ENCODE data around the gene MUC2.
"Not testable (repeated sequence)": the region's sequence is repeated elsewhere in the genome, so short reads cannot be mapped to it uniquely, and the experiment has no call there.

Gene MUC2

DNA sequence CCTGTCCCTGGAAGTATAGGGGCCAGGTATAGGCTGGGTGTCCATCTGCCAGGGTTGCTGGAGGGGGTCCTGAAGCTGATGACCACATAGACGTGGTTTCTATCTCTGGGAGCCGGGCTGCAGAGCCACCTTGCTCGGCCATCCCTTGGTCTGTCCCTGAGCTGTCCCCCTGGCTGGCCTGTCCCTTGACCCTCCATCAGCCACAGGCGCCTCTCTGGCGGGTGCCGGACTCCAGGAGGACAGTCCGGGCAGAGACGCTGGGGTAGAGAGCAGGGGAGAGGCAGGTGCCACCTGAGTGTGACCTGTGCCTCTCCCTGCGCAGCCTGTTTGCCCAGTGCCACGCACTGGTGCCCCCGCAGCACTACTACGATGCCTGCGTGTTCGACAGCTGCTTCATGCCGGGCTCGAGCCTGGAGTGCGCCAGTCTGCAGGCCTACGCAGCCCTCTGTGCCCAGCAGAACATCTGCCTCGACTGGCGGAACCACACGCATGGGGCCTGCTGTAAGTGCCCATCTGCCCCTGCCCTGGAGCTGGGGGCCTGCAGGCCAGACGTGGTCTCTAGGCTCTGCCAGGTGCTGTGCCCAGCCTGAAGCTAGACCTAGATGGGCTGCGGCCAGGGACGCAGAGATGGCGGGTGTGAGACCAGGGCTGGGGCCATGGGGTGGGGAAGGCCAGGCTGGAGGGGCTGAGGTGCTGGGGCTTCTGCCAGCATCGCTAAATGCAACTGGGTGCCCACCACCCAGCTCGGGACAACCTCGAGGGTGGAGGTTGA is 29.9 kb downstream of the MUC2 start:
- no peak for DNase-seq (ENCODE audit: low read depth in 2 of 2)

DNA sequence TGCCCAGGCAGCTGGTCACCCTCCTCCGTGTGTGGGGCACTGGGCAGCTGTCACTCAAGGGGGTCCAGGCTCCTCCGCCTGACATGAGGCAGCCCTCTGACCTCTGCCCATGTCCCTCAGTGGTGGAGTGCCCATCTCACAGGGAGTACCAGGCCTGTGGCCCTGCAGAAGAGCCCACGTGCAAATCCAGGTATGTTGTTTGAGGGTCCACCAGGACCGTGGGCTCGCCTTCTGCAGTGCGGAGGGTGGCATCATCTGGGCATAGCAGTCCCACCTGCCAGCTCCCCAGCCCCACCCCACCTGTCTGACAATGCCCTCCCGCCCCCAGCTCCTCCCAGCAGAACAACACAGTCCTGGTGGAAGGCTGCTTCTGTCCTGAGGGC is 30.5 kb downstream of the MUC2 start:
- no peak for DNase-seq (ENCODE audit: low read depth in 2 of 2)

DNA sequence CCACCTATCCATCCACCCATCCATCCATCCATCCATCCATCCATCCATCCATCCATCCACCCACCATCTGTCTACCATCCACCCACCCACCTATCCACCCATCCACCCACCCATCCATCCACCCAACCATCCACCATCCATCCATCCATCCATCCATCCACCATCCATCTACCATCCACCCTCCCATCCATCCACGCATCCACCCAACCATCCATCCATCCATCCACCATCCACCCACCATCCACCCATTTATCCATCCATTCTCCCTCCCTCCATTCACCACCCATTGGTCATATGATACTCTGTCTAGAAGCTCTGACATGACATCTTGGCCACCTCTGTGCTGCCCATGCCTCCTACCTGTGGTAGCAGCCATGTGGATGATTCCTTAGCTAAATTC is 31.7 kb downstream of the MUC2 start:
- DNase-seq (ENCODE audit: low read depth in 2 of 2), result no peak

DNA sequence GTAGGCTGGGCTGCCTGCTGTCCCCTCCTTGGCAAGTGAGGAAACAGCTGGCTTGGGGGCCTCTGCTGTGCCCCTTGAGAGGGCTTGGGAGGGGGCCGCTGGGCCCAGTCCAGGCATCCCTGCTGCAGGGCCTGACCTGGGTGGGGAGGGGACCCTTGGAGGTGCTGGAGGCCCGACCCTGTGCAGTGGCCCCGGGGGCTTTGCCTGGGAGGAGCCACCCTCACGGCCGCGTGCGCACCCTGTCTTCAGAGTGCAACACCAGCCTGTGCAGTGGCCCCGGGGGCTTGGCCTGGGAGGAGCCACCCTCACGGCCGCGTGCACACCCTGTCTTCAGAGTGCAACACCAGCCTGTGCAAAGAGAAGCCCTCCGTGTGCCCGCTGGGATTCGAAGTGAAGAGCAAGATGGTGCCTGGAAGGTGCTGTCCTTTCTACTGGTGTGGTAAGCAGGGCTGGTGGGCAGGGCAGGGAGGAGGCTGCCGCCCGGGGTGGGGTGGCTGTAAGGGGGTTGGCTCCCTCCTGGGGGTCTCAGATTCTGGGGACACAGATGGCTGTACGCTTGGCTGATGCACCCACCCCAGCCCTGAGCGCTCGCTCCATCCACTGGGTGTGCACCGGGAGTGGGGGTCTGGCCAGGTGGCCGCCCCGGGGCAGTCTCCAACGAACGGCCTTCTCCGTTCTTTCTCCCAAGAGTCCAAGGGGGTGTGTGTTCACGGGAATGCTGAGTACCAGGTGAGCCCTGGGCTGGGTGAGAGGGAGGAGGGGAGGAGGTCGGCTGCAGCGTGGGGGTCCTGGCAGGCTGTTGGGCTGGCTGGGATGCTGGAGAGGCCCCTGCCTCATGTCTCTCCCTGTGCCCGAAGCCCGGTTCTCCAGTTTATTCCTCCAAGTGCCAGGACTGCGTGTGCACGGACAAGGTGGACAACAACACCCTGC is 32.9 kb downstream of the MUC2 start:
- DNase-seq (ENCODE audit: low read depth in 2 of 2), result no peak

DNA sequence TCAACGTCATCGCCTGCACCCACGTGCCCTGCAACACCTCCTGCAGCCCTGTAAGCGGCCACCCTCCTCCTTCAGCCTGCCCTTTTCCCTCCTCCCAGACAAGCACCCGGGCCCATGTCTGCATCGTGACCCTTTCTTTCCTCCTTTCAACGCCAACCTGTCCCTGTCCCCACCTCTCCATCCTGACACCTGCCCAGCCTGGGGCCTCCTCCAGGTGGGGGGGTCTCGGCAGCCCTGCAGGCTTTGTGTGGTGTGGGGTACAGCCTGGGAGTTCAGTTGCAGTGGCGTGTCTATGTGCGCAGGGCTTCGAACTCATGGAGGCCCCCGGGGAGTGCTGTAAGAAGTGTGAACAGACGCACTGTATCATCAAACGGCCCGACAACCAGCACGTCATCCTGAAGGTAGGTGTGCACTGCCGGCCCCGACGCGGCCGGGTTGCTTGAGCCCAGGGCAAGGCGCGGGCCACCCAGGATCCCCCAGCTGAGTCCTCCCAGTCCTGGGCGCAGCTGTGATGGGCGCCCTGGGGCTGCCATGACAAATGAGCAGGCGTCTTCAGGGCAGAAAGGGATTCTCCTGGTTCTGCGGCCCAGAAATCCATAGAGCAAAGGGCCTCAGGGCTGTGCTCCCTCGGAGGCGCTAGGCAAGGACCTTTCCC is 33.7 kb downstream of the MUC2 start:
- no peak for DNase-seq (ENCODE audit: low read depth in 2 of 2)

DNA sequence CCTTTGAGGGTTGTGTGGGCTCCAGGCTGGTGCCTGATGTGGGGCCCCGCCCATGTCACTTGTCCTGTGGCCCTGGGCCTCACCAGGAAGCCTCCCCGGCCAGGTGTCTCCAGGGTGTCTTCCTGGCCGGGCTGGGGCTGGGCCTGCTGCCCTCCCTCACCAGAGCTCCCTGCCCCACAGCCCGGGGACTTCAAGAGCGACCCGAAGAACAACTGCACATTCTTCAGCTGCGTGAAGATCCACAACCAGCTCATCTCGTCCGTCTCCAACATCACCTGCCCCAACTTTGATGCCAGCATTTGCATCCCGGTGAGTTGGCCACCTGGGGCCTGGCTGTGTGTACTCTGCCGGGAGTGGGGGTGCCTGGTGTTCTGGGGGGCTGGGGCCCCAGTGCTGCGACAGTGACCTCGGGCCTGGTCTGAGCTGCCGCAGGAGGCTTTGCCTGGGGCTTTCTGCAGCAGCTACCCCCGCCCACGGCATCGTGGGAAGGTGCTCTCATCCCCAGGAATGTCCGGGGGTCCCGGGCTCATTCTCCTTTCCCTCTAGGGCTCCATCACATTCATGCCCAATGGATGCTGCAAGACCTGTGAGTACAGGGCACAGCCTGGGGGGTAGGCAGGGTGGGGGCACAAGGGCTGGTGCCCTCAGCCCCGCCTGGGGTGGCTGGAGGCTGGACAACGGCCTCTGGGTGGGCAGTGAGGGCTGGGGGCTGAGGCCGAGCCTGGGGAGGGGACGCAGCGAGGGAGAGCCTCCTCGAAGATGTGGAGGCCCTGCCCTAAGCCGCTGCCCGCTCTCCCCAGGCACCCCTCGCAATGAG is 34.6 kb downstream of the MUC2 start:
- no peak for DNase-seq (ENCODE audit: low read depth in 2 of 2)

DNA sequence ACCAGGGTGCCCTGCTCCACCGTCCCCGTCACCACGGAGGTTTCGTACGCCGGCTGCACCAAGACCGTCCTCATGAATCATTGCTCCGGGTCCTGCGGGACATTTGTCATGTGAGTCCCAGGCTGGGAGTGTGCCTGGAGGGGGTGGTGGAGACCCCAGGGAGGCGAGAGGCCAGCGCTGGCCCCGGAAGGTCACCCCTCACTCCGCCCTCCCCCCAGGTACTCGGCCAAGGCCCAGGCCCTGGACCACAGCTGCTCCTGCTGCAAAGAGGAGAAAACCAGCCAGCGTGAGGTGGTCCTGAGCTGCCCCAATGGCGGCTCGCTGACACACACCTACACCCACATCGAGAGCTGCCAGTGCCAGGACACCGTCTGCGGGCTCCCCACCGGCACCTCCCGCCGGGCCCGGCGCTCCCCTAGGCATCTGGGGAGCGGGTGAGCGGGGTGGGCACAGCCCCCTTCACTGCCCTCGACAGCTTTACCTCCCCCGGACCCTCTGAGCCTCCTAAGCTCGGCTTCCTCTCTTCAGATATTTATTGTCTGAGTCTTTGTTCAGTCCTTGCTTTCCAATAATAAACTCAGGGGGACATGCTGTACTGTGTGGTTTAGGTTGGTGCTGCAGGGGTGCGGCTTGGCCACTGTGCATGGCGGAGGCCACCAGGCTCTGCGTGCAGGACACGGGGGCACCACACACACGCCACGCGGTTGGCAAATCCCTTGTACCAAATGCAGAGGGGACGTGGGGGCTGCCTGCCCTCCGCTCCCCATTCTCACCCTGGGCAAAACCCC is 35.4 kb downstream of the MUC2 start:
- no peak for DNase-seq (ENCODE audit: low read depth in 2 of 2)

DNA sequence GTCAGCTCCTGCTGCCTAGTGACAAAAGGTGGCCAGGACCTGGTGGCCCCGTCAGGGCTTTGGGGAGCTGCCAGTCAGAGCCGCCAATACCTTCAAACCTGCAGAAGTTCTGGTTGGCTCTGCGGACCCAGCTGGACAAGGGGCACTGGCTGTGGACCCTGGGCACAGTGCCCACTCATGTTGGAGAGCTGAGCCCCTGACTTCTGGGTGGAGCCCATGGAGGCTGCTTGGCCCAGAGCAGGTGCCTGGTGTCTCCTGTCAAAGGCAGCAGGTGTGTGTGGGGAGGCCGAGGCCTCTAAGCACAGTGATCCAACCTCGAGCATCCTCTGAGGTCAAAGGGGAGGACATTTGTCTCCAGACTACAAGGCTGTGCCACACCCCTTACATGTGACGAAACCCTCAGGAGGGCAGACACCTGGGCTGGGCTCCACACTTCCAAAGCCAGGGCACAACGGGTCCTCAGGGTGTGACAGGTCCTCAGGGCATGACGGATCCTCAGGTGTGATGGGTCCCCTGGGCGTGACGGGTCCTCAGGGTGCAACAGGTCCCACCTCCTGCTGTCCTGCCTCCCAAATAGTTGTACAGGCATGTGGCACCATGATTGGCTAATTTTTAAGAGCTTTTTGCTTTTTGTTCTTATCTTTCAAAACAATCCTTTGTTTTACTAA is 37.0 kb downstream of the MUC2 start:
- no peak for DNase-seq (ENCODE audit: low read depth in 2 of 2)

DNA sequence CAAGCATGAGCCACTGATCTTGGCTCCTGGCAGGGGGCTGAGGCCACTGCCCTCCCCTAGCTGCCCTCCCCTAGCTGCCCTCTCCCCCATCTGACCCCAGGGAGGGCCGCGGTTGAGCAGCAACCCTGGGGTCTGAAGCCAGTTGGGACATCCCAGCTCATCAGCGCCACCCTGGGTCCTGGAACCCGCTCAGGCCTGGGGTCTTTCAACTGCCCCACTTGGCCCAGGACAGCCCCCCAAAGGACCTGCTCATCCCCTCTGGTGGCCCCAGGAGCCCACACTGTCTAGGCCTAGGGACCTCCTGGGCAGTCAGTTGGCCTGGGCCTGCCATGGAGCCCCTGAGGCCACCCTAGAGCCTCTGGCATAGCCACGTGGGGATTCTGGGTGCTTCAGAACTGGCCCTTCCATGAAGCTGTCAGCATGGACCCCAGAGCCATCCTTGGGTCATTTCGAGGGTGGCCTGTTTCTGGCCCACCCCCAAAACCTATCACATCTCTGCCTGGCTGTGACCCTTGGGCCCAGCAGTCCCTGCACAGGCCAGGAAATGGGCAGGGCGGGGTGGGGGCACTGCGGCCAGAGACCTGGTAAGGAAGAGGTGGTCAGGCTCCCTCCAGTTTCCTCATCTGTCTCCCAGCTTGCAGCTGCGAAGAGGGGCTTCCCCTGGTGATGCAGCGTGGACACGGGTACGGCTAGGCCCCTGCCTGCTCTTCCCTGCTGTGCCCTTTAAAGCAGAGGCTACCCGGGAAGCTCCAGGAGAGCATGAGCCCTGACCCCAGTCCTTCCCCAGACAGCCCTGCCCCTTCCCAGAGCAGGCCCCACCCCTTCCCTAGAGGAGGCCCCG is 37.9 kb downstream of the MUC2 start:
- no peak for DNase-seq (ENCODE audit: low read depth in 2 of 2)

DNA sequence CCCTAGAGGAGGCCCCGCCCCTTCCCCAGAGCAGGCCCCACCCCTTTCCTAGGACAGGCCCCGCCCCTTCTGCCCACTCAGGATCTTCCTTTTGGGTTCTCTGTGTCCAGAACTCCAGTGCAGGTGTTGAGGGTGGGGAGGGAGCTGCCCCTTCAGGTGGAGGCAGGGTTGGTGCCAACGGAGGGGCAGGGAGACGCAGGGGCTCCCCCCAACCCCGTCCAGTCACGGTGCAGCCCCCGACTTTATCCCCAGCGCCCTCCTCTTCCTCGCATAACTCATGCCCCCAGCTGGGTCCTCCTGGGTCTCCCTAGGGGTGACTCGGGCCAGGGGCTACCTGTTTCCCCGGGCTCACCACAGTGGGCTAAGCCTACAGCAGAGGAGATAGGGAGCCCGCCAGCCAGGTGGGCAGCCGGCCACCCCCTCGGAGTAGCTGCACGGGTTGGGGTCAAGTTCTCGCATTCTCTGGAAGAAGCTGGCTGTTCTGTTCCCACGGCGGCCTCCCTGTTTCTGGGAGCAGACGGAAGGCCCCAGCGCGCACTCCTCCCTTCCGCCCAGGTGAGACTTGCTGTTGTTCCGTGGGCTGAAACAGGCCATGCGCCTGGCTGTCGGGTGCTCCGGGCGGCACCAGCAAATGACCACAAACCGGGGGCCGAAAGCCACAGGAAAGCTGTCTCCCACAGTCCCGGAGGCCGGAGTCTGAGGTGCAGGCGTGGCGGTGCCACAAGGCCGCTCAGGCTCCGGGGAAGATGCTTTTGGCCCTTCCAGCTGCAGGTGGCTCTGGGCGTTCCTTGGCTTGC is 38.9 kb downstream of the MUC2 start:
- DNase-seq (ENCODE audit: low read depth in 2 of 2), result no peak

DNA sequence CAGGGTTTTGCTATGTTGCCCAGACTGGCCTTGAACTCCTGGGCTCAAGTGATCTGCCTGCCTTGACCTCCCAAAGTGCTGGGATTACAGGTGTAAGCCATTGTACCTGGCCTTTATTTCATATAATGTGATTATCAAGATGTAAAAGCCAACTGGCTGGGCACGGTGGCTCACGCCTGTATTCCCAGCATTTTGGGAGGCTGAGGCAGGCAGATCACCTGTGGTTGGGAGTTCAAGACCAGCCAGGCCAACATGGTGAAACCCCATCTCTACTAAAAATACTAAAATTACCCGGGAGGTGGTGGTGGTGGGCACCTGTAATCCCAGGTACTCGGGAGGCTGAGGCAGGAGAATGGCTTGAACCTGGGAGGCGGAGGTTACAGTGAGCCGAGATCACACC is 40.6 kb downstream of the MUC2 start:
- DNase-seq (ENCODE audit: low read depth in 2 of 2), result not testable (repeated sequence)

DNA sequence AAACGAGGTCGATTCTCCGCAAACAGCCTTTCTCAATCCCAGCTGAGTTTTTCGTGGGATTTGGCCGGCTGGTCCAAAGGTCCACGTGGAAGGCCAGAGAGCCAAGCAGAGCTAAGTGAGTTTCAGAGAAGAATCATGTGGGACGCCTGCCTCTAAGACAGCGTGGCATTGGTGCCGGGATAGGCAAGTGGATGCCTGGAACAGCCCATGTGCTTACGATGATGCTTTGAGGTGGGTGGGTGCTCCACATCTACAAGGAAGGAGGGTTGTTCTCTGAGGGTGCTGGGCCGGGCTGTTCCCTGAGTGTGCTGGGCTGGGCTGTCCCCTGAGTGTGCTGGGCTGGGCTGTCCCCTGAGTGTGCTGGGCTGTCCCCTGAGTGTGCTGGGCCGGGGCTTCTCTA is 41.4 kb downstream of the MUC2 start:
- no peak for DNase-seq (ENCODE audit: low read depth in 2 of 2)

DNA sequence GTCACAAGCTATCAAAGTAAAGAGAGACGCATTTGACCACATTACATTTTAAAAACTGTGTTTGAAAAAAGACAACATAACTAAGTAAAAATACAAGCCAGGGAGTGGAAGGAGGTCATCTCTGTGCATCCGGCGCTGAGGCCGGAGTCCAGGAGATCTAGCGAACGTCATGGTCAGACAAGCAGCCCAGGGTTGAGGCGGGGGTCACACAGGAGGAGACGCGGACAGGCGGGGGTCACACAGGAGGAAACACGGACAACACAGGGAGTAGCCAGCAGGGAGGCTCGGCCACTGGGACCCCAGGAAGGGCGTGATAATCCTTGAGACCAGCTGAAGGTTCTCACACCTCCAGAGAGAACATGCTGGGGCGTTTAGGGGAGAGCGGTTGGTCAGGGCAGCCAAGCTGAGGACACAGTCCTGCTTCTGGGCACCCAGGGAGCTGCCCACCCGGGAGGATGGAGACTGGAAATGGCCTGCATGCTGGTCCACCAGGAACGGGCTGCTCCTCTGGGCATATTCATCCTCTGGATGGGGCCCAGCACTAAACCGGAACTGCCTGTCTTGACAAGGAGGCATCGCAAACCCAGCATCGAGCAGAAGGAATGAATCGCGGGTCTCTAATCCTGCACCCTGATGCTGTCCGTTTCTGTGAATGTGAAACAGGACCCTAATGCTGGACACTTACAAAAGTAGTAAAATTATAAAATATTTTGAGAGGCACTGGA is 42.2 kb downstream of the MUC2 start:
- no peak for DNase-seq (ENCODE audit: low read depth in 2 of 2)

DNA sequence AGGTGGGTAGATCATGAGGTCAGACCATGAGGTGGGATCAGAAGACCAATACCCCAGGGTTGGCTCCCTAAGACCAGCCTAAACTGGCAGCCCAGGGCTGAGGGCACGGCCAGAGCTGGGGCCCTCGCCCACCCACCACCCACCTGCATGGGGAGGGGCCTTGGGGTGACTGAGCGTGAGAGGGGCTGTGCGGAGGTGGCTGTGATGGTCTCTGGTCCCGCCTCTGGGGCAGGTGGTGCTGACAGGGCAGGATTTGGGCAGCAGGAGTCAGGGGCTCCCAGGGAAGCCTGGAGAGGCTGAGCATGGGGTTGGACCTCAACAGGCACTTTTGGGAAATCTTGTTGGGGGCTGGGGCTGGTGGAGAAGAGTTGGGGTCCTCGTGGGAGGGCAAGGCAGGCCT is 43.3 kb downstream of the MUC2 start:
- DNase-seq (ENCODE audit: low read depth in 2 of 2), result no peak

DNA sequence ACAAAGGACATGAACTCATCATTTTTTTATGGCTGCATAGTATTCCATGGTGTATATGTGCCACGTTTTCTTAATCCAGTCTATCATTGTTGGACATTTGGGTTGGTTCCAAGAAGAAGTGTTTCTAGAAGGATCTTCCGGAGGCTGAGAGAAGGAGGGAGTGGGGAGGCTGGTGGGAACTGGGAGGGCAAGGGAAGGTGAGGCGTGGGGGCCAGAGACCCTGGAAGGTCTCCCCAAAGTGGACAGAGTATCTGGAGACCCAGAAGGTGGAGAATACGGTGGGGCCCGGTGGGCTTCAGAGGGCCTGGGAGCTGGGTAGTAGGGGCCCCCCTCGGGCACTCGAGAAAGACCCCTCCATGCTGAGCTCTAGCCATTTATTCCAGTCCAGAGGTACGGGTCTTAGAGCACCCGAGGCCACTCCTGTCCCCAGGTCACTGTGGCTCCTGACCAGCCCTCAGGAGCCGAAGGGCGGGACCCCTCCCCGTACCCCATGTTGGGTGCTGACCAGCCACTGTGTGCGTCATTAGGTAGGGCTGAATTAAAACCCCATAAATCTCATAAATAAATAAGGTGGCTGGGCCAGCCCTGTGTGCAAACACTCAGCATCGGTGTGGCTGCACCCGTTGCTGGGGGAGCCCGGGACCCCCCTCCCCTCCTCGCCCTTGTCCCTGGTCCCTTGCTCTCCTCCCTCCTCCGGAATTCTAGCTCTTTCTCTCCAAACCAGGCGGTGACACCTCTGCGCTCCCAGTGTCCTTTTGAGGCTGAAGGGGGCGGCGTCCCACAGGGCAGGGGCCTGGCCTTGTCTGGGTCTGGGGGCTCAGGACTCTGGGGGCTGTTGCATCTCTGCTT is 44.3 kb downstream of the MUC2 start:
- DNase-seq (ENCODE audit: low read depth in 2 of 2), result no peak

DNA sequence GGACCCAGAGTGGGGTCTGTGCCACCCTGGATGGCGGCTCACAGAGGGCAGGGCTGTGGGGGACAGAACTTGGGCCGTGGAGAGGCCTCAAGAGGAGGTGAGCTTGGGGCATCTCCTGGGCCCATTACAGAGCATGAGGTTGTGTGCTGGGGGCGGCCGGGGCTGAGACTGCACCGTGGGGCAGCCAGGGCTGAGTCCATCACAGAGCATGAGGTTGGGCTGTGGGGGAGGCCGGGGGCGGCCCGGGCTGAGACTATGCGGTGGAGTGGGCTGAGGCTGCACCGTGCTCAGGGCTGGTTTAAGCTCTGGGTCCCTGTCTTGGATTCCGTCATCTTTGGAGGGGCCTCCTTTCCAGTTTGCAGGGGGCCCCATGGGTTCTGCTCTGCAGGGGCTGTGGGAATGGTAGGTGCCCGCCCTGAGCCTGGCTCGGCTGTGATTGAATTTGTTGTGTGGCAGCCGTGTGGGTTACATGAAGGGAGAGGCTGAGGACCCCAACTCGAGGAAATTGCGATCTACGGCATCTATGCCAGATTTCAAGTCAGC is 45.0 kb downstream of the MUC2 start:
- no peak for DNase-seq (ENCODE audit: low read depth in 2 of 2)

Data from fibroblast of skin of left biceps (primary cell).